Stomach (tissue), 4 donors: ENCODE data around the gene MGAT5.

Experiments used
- CTCF ChIP-seq, 7 experiments: fragments of 450-650 bp in 4 of 7; fragments of 200-600 bp in 3 of 7; sonication (generic) in 3 of 7; IDR thresholded peaks; one replicate each; pipeline ENCODE4 v1.5.1; 2016 to 2019; ENCODE audit warnings: antibody characterized with exemption in 7 of 7, control low read depth in 2 of 7, mild to moderate bottlenecking in 1 of 7
- POLR2A ChIP-seq, 4 donors: fragments of 450-650 bp; IDR thresholded peaks; one replicate each; pipeline ENCODE4 v1.6.1; 2016; ENCODE audit warnings: antibody characterized with exemption in 4 of 4, control low read depth in 2 of 4, mild to moderate bottlenecking in 1 of 4, moderate library complexity in 1 of 4

- TF ChIP-seq CTCF (IDR thresholded peaks at IDR 0.05), result no peak
- TF ChIP-seq POLR2A (IDR thresholded peaks at IDR 0.05), result no peak
Observed at GRCh38 chr2:134446383-134447017, 192.6 kb downstream of the MGAT5 start.
